Endometrial microvascular endothelial cells (primary cell): ENCODE measurements around the gene CD164L2. TPM values are rescaled to one million over a fixed set of nuclear protein-coding genes. Genes with fewer than 3 reads are reported as not detected.

Source experiments
- in situ Hi-C: cut with HindIII; loops from 2 replicates; pipeline ENCODE4 v1.10.0; 2017; ENCODE audit warnings: low sequenced_read_pairs, low pct_unique_long_range_greater_than_20kb; ENCODE audit errors: inconsistent ontology term
- total RNA-seq: library from RNA; depleted of rRNA; stranded (reverse); fragments of >200 nt; gene quantifications from one replicate; pipeline ENCODE4 v1.2.3, GENCODE V29; 2015; ENCODE audit errors: inconsistent ontology term

CD164L2 gene
- total RNA-seq, 1 donor from 2014 or later: not detected

DNA sequence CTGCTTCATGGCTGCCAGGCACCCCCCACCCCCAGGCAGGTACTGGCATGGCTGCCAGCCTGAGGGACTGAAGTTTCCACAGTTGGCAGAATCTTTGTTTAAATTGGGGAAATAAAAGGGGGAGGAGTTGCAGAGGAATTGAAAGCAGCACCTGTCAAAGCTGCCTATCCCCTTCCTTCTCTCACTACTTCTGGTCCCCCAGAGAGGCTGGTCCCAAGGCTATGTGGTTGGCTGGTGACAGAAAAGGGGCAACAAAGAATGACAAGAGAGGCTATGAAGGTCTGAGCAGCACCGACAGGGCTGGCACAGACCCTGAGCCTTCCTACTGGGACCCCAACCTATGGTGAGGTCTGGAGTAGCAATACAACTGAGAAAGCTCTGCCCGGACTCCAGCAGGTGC lies 23.7 kb upstream of the CD164L2 start:
- in situ Hi-C loops: loop anchor here (25.0 kb wide), 1 partner anchor 181 kb away; no protein-coding TSS in a partner anchor

DNA sequence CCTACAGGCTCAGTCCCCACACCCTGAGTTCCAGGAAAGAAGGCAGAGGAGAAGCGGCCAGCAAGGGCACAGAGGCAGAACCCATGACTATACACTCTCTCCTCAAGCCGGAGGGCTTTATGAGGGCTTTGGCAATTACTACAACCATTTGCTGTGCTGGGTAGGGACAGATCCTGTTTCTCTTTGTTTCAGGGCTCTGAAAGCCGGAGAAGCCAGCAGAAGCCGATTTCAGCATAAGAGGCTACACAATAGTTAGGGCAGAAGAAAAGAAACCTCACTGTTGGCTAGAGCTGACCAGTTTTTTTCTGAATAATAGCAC lies 23.2 kb upstream of the CD164L2 start:
- in situ Hi-C loops: loop anchor here (25.0 kb wide), 1 partner anchor 181 kb away; no protein-coding TSS in a partner anchor

DNA sequence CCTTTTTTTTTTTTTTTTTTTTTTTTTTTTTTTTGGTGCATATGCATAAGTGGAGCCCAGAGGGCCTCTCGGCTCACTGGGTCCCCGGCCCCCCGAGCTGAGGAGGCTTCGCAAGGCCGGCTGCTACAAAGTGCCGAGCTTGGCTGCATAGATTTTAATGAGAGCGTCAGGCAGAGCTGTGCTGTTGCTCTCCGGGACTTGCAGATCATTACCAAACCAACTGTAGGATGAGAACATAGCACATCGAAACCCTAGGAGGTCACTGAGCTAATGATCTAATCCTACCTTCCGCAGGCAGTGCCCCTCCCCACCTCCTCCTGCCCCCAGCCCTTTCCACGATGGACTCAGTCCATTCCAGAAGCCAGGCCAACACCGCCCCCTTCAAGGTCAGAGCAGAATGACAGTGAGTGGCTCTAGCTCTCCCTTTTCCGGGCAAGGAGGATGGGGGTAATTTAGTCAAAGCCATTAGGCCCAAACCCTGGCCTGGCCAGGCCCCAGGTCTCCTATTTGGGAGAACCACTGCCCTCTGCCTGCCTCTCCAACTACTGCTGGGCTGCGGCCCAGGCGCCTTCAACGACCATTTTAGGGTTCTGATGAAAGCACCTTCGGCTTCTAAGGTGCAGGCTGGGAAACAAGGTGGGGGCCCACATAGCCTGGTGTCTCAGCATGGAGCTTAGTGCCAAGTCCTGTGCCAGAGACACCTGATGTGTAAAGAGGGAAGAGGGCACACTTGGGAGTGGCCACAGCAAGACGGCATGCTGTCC lies 22.6 kb upstream of the CD164L2 start:
- in situ Hi-C loops: loop anchor here (25.0 kb wide), 1 partner anchor 182 kb away; no protein-coding TSS in a partner anchor

DNA sequence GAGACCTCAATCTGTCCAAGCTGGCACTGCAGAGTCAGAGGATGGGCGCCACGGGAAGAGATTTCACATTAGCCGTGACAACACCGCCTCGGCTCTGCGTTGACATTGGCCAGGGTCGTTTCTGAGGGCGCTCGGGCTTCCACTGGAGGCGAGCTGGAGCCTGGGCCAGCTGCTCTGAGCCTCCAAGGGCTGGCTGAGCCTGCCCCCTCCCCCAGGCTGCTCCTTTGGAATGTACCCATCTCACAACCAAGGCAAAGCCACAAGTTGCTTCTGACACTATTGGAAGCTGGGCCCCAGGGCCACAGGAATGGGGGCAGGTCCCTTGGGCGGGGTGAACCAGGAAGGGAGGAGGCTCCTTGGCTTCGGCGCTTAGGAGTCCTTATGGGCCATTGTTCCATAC lies 21.9 kb upstream of the CD164L2 start:
- in situ Hi-C loops: loop anchor here (25.0 kb wide), 1 partner anchor 182 kb away; no protein-coding TSS in a partner anchor

DNA sequence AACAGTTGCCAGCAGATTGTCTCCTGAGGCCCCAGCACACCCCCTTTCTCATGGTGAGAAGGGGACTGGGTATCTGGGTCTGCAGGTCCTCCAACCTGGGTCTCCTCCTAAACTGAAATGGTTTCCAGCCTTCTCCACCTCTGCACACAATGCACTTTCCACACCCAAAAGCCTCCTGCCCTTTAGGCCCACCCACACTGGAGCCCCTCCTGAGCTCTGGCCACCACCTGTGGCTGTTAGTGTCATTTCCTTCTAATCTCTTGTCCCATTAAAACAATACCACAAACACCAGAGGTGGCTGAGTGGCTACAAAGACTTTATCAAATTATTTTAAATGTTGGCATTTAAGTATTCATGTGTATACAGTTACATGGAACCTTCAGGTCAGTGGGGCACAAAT lies 20.8 kb upstream of the CD164L2 start:
- in situ Hi-C loops: loop anchor here (25.0 kb wide), 1 partner anchor 183 kb away; no protein-coding TSS in a partner anchor

DNA sequence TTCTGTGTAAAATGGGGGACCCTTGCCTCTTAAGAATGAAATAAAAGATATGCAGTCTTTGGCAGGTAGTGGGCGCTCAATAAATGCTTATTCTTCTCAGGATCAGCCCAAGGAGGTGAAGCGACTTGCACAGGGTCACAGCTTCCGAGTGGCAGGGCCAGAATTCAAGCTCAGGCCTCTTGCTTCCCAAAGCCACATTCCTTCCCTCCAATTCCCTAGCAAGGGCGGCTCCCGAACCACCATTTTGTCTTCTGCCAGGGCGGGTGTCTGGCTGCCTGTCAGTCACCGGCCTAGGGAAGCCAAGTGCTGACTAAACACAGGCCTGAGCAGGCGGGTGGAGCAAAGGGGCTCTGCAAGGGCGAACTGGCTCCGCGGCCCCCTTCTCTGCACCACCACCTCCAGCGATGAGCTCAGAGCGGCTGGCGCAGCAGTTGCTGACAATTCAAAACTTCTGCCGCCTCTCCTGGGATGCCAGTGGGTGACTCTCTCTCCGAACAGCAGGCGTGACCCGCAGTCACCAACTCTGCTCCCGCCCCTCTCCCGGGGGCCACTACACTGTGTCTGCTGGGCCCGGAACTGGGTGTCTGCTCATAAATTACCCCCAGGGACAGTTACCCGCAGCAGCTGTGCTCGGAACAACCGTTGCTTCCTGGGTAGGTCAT lies 20.1 kb upstream of the CD164L2 start:
- in situ Hi-C loops: loop anchor here (25.0 kb wide), 1 partner anchor 184 kb away; no protein-coding TSS in a partner anchor

DNA sequence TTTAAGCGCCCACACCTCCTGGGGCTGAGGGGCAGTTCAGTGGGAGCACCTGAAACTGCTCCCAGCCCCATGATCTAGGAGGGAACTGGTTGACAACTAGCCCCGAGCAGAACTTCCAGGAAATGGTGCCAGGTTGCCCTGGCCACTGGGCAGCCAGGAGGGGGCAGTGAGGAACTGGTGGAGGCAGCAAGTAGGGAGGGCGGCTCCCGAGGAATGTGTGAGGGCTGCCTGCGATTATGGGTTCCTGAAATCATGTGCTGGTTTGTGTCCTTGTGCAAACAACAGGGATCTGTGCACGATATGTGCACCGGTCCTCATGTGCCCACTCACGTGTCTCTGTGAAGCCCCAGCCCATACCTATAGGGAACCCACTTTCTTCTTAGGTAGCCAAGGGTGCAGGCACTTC lies 19.2 kb upstream of the CD164L2 start:
- in situ Hi-C loops: loop anchor here (25.0 kb wide), 1 partner anchor 185 kb away; no protein-coding TSS in a partner anchor

DNA sequence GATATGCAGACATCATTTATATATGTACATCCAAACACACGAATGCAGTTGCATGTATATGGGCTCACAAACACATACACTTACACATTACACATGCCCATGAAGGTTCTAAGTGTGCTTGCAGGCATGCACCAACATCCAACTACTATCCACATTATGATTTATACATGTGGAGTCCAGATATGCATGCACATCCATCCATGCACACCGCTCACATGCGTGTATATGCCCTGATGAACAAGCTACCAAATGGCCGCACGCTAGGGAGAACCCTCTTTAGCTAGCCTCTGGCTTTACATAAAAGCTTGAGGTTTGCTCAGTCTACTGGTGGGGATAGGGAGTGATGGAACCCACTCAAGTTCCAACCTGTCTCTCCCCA lies 17.8 kb upstream of the CD164L2 start:
- in situ Hi-C loops: loop anchor here (25.0 kb wide), 1 partner anchor 186 kb away; no protein-coding TSS in a partner anchor

DNA sequence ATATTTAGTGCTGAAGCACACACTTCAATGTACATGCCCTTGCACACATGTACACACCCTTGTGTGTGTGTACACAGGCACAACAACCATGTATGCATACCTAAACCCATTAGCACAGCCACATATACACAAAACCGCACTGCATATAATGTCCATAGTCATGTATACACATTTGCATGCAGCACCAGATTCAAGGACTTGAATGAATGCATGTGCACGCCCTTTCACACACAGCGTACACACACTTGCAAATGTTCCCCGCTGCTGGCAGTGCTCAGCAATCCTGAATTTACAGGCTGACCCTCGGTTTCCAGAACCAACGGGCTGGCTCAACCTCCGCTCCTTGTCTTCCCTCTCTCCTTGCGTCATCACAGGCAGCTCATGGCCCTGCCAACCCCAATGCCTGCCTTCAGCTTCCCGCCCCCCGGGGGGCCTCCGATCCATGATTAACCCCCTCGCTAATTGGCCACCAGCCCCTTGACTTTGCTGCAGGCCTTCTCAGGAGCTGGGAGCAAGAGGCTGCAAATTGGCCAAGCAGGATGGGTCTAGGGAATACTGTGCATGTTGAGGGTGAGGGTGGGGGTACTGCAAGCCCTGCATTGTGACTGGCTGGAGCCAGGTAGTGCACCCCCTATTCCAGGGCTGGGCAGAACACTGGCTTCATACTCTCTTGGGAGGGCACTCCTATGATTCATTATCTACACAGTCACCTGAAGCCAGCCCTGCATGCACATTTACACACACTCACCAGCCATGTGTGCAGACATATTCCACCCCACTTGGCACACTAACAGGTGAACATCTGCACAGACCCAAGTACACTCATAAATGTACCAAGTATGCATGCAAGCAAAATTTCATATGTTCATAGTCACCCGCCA lies 17.2 kb upstream of the CD164L2 start:
- in situ Hi-C loops: loop anchor here (25.0 kb wide), 1 partner anchor 187 kb away; no protein-coding TSS in a partner anchor

DNA sequence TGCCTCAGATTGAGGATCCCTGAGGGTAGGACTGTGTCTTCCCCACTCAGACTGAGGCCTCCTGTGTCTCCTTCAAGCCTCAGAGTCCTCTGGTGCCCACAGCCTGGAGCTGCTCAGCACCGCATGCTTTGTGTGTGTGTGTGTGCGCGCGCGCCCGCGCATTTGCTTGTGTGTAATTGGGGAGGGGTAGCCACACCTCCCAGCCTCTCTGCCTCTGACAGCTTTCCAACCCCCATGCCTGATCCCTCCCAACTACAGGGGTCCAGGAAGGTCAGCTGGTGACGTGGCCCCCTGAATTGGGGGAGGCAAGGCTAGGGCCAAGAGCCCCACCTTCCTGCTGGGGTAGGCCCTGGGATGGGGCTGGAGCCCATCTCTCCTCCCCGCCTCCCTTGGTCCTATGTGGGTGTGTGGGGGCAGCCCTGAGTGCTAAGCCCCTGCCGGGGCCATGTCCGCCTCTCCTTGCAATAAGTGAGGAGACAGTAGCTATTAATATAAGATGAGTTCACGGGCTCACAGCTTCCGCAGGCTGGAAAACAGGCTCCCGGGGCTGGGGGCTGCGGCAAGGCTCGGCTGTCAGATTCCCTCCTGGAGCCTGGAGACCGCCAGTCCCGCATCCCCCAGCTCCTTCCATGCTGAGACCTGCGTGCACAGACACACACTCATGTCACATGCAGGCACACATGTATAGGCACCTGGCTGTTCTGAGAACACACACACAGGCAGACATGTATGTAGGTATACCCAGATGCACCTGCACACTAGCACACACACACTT lies 16.3 kb upstream of the CD164L2 start:
- in situ Hi-C loops: loop anchor here (25.0 kb wide), 1 partner anchor 188 kb away; no protein-coding TSS in a partner anchor

DNA sequence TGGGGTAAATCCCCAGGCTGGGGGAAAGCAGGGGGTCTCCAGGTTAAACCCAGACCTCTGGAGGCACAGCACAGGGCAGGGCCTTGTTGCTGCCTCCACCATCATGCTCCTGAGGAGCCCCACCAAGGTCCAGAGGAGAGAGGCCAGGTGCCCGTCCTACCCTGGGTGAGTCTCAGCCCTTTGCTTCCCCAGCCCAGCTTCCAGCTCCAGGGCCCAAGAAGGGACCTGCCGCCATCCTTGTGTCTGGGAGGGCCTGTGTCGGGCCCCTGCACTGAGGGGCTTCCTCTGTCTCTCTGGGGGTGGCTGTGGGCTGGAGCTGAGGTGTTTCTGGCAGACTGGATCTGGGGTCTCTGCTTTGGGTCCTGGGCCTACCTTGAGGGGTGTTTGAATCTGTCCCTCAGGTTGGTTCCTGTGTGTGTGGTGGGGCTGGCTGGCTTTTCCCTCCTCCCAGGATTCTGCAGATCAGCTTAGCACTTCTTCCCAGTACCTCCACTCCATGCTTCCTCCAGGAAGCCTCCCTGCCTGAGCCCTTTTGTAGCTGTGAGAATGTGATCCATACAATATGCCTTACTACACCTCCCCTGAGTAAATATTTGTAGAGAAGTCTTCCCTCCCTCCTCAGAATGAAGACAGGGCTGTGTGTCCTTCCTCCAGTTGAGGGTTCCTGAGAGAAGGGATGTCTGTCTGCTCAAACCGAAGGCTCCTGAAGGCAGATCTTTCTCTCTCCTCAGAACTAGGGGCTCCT lies 15.4 kb upstream of the CD164L2 start:
- in situ Hi-C loops: no loop called here

DNA sequence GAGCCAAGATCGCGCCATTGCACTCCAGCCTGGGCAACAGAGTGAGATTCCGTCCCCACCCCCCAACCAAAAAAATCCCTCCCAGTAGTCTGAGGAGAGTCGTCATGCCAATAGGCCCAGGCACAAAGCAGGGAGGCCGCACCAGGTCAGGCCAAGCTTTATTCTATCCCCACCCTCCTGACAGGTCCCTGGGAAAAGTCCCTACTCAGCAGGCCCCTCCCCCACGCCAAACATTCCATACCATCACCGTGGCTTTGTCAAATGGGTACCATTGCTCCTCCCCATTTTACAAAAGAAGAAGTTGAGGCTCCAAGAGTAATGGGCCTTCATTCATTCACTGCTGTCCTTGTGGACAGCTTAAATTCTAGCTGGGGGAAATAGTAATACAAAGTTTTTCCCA lies 14.6 kb upstream of the CD164L2 start:
- in situ Hi-C loops: no loop called here

DNA sequence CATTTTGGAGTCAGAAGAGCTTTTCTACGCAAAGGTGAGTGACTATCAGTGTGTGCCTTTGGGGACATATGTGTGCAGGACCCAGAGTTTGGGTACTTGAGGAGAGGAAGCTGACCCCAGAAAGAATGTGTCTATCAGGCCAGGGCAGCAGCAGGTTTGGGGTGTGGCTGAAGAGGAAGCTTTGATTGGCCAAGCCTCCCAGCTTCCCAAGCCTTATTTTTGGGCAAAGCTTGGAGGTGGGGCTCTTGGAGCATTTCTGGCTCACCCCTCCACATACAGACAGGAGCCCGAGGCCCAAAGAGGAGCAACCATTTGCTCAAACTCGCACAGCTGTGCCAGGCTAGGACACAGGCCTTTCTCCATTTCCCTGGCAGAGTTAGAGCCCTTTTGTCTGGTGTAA lies 14.0 kb upstream of the CD164L2 start:
- in situ Hi-C loops: no loop called here

DNA sequence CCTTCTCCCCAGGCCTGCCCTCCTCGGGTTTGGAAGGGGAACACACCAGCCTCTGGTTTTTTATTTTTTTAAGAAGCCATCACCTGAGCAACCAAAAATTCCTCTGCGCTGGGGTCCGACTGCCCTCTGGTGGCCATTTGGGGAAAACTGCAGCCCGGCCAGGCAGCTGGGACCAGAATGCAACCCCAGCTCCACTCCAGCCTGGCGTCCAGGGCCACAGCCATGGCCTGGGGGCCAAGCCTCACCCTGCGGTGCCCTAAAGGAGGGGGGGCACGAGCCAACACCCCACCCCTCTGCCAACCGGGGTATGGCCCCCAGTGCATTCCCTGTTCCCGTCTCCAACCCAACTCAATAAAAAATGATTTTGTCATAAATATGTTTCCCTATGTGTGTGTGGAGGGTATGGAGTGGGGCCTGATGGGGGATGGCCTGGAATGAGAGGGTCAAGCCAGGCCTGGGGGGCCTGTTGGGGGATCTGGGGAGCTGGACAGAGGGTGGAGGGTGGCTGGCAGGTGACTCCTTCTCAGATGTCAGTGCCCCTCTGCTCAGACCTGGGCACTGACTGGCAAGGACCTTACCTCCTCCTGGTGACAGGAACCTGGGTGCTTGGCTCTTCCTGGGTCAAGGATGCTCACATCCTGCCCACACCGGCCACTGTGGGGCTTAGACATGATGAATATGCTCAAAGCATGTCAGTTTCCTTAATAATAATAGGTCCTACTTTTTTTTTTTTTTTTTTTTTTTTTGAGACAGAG lies 12.5 kb upstream of the CD164L2 start:
- in situ Hi-C loops: no loop called here

DNA sequence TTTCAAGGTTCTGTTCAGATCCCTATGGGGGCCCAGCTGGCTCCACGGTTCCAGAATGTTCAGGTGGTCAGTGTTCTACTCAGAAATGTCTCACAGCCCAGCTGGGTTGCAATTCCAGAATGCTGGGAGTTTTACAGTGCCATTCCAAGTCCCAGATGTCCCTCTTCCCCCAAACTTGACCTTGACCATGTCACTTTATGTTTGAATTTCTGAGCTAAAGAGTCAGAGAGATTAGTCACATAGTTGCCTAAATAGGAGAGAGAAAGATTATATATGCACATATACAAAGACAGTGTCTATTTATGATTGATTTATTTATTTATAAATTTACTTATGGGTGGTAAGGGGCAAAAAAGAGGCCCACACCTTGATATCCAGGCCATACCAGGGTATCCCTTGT lies 11.8 kb upstream of the CD164L2 start:
- in situ Hi-C loops: no loop called here

DNA sequence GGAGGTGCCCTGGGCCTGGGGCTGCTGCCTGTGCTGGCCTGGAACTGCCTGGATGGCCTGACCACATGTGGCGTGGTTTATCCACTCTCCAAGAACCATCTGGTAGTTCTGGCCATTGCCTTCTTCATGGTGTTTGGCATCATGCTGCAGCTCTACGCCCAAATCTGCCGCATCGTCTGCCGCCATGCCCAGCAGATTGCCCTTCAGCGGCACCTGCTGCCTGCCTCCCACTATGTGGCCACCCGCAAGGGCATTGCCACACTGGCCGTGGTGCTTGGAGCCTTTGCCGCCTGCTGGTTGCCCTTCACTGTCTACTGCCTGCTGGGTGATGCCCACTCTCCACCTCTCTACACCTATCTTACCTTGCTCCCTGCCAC lies 11.1 kb upstream of the CD164L2 start:
- in situ Hi-C loops: no loop called here

DNA sequence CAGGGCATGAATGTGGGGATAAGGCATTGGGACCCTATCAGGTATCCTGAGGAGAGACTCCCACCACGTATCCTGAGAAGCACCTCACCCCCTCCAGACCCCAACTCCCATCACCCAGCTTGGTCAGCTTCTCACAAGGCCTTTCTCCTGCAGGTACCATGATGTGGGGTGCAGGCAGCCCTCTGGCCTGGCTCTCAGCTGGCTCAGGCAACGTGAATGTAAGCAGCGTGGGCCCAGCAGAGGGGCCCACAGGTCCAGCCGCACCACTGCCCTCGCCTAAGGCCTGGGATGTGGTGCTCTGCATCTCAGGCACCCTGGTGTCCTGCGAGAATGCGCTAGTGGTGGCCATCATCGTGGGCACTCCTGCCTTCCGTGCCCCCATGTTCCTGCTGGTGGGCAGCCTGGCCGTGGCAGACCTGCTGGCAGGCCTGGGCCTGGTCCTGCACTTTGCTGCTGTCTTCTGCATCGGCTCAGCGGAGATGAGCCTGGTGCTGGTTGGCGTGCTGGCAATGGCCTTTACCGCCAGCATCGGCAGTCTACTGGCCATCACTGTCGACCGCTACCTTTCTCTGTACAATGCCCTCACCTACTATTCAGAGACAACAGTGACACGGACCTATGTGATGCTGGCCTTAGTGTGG lies 10.6 kb upstream of the CD164L2 start:
- in situ Hi-C loops: no loop called here
